Cardiac muscle cell (in vitro differentiated cells and primary cell): ENCODE results near the gene TIPARP. TPM values are rescaled to one million over a fixed set of nuclear protein-coding genes. Genes with fewer than 3 reads are reported as not detected.
A peak's percentile ranks its signal among the peaks of the same experiment; 100 is the strongest.

ENCODE experiments used
- DNase-seq, 2 donors: peaks; one replicate each; pipeline versions ENCODE4 v3.0.0 to v3.0.0-alpha.2; 2010 to 2017; ENCODE audit warnings: low read depth in 1 of 2, low spot score in 1 of 2
- H3K27ac ChIP-seq: fragments of 200-600 bp; sonication (generic); 2 replicates; pipeline ENCODE4 v1.5.1; 2016
- H3K27me3 ChIP-seq: fragments of 200-600 bp; sonication (generic); 2 replicates; pipeline ENCODE4 v1.6.0; 2016; ENCODE audit warnings: control low read depth
- H3K36me3 ChIP-seq: fragments of 200-600 bp; sonication (generic); 2 replicates; pipeline ENCODE4 v1.5.1; 2016; ENCODE audit warnings: control low read depth
- H3K4me1 ChIP-seq: fragments of 200-600 bp; sonication (generic); 2 replicates; pipeline ENCODE4 v1.8.1; 2017; ENCODE audit warnings: low read depth, mild to moderate bottlenecking, mixed run types
- H3K4me3 ChIP-seq: fragments of 200-600 bp; sonication (generic); 2 replicates; pipeline ENCODE4 v1.5.1; 2016; ENCODE audit warnings: mild to moderate bottlenecking
- H3K9me3 ChIP-seq: fragments of 200-600 bp; sonication (generic); 2 replicates; pipeline ENCODE4 v1.5.1; 2017; ENCODE audit warnings: low read depth, mild to moderate bottlenecking, control low read depth
- polyA plus RNA-seq: library from polyadenylated mRNA; unstranded; fragments of >200 nt; fragmentation: Nextera tagmentation; extraction: Ambion mirVana; gene quantifications from 2 replicates; pipeline ENCODE4 v1.2.1, GENCODE V29; 2016
- total RNA-seq: library from RNA; depleted of rRNA; stranded (reverse); fragments of >200 nt; gene quantifications from 2 replicates; pipeline ENCODE4 v1.2.3, GENCODE V29; 2016
- TF ChIP-seq, protein P1 (sequence below): IDR thresholded peaks from 2 replicates; pipeline ENCODE4 v1.5.1; 2012; ENCODE audit warnings: low read depth, mild to moderate bottlenecking, low read length

TIPARP gene
- total and polyA plus RNA-seq, 2 experiments from 2014 or later = 22.2 to 115 TPM

DNA sequence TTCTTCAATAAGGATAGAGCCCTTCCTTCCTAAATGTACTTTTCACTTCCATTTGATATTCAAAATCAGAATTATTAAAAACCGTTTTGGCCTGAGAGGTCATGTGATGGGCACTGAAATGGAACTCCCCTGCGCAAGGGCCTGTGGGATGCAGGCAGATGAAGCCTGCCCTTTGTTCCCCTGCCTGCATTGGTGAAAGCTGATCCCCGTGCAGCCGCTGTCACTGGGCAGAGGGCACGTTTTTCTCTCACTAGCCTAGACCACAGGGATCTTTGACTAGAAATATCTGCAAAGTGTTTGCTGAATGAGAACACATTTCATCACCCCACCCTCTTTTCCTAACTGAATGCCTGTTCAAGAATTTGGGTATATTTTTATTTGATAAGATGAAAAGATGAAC, 74.9 kb downstream of the TIPARP start:
- H3K4me3 ChIP-seq = no peak overlapping the region
- H3K4me1 ChIP-seq = peaks cover 33% of the 10 kb centered on the region
- TF ChIP-seq, protein P1, sequence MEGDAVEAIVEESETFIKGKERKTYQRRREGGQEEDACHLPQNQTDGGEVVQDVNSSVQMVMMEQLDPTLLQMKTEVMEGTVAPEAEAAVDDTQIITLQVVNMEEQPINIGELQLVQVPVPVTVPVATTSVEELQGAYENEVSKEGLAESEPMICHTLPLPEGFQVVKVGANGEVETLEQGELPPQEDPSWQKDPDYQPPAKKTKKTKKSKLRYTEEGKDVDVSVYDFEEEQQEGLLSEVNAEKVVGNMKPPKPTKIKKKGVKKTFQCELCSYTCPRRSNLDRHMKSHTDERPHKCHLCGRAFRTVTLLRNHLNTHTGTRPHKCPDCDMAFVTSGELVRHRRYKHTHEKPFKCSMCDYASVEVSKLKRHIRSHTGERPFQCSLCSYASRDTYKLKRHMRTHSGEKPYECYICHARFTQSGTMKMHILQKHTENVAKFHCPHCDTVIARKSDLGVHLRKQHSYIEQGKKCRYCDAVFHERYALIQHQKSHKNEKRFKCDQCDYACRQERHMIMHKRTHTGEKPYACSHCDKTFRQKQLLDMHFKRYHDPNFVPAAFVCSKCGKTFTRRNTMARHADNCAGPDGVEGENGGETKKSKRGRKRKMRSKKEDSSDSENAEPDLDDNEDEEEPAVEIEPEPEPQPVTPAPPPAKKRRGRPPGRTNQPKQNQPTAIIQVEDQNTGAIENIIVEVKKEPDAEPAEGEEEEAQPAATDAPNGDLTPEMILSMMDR = no peak
- H3K9me3 ChIP-seq = no peaks in the 10 kb centered on the region
- peak overlapping the region; percentile 84 for H3K27ac ChIP-seq
- H3K36me3 ChIP-seq = no peaks in the 10 kb centered on the region
- no peaks in the 10 kb centered on the region for H3K27me3 ChIP-seq
- DNase-seq = peak in 1 of 2 donors; percentile 52

DNA sequence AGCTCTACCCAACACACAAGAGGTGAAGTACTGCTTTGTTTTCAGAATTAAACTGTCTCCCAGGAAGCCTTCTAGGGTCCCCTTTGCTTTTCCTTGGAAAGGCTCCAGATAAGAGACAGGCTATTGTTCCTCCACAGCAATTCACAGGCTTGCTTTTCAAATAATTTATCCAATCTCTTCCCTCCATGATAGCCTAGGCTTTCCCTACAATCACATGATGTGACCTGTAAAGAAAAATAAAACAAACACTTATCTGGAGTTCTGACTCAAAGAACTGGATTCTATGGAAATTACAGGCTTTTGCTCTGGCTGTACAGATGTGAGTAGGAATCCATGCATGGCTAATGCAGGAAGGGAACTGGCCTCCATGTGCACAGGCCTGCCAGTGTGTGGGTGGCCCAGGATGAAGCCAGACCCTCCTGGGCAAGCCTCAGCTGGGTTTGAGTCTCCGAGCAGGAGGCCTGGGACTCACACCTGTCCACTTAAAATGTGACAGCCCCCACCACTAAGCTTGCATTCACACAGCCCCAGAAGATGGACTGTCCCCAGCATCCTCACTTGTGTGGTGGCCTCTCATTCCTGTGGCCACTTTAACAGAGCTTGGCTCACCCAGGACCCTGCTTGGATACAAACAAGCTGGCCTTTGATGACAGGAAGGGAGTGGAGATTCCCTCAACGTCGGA, 75.9 kb downstream of the TIPARP start:
- H3K4me3 ChIP-seq = no peak overlapping the region
- H3K27ac ChIP-seq = peak overlapping the region; percentile 84
- no peaks in the 10 kb centered on the region for H3K27me3 ChIP-seq

DNA sequence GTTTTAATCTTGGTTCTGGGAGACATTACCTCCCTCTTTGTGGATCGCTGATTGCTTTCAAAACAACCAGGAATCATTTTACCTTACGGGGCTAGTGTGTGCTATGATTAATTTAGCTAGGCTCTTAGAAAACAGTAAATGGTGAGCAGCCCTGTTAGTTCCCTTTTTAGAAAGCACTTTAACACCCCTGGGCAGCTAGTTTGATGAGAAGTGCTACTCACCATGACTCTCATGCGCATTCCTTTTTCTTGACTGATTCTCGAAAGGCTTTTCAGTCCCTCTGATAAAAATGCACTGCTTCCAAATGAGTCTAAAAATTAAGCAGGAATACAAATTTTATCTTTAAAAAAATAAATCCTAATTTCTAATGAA, 76.5 kb downstream of the TIPARP start:
- Histone ChIP-seq H3K36me3 (no peaks in the 10 kb centered on the region), H3K27ac (peak overlapping the region; percentile 84), H3K4me3 (no peak overlapping the region), H3K27me3 (no peaks in the 10 kb centered on the region), H3K9me3 (no peaks in the 10 kb centered on the region), H3K4me1 (peaks cover 33% of the 10 kb centered on the region)
- TF ChIP-seq, protein P1 = no peak
- DNase-seq = peak; percentile 42 to 67

More for the DNA sequence above, 75.9 kb downstream of the TIPARP start:
- DNase-seq = peak; percentile 45 to 47
- Histone ChIP-seq H3K9me3 (no peaks in the 10 kb centered on the region), H3K4me1 (peaks cover 33% of the 10 kb centered on the region), H3K36me3 (no peaks in the 10 kb centered on the region)
- TF ChIP-seq, protein P1 = no peak

DNA sequence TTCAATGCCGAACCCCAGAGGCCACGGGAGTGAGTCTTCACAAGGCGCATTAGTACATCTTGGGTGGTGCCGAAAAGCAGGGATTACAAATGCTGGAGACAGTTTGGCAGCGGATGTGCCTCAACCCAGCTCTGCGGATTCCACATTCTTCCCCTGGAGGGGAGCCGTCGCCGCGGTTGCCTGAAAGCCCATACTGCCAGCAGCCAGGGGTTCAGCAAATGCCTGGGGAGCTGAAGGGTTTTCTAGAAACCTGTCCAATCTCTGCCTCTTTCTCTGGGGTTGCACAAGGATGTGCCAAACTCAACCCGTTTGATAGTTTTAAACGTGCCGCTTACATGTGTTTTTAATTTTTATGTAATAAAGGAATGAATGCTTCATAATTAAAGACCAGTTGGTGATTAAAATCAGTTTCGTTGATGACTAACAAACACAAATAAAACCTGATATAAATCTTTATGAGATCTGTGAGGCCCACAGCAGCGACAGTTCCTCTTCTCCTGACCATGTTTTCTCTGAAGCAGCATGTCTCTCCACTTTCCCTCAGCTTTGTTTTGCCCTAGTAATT, 77.2 kb downstream of the TIPARP start:
- no peaks in the 10 kb centered on the region for H3K36me3 ChIP-seq
- H3K9me3 ChIP-seq = no peaks in the 10 kb centered on the region
- peak overlapping the region; percentile 84 for H3K27ac ChIP-seq
- no peak overlapping the region for H3K4me3 ChIP-seq
- H3K4me1 ChIP-seq = peaks cover 33% of the 10 kb centered on the region
- H3K27me3 ChIP-seq = no peaks in the 10 kb centered on the region
- peak; percentile 55 to 87 for DNase-seq
- TF ChIP-seq, protein P1 = peak; percentile 9

Other genes starting within 250 kb of the TIPARP start
- gene SSR3, start 119.5 kb upstream of the TIPARP start, total RNA-seq = 90.9 and 143 TPM in 2 replicates
- gene SSR3, start 119.5 kb upstream of the TIPARP start, polyA plus RNA-seq = 202 and 266 TPM in 2 replicates
- 0.42 and 0.77 TPM in 2 replicates for gene LEKR1, start 151.8 kb downstream of the TIPARP start, total RNA-seq
- gene LEKR1, start 151.8 kb downstream of the TIPARP start, polyA plus RNA-seq = 0.91 and 2.1 TPM in 2 replicates